HG02642 (cell line): ENCODE results near the gene PTPRR.

Source experiments
- ATAC-seq: cut with Tn5 transposase; IDR thresholded peaks from one replicate; pipeline ENCODE4 v1.9.1; 2021; ENCODE audit warnings: mild to moderate bottlenecking; ENCODE audit not compliant: unreplicated experiment, poor library complexity

Gene PTPRR, protein sequence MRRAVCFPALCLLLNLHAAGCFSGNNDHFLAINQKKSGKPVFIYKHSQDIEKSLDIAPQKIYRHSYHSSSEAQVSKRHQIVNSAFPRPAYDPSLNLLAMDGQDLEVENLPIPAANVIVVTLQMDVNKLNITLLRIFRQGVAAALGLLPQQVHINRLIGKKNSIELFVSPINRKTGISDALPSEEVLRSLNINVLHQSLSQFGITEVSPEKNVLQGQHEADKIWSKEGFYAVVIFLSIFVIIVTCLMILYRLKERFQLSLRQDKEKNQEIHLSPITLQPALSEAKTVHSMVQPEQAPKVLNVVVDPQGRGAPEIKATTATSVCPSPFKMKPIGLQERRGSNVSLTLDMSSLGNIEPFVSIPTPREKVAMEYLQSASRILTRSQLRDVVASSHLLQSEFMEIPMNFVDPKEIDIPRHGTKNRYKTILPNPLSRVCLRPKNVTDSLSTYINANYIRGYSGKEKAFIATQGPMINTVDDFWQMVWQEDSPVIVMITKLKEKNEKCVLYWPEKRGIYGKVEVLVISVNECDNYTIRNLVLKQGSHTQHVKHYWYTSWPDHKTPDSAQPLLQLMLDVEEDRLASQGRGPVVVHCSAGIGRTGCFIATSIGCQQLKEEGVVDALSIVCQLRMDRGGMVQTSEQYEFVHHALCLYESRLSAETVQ

DNA sequence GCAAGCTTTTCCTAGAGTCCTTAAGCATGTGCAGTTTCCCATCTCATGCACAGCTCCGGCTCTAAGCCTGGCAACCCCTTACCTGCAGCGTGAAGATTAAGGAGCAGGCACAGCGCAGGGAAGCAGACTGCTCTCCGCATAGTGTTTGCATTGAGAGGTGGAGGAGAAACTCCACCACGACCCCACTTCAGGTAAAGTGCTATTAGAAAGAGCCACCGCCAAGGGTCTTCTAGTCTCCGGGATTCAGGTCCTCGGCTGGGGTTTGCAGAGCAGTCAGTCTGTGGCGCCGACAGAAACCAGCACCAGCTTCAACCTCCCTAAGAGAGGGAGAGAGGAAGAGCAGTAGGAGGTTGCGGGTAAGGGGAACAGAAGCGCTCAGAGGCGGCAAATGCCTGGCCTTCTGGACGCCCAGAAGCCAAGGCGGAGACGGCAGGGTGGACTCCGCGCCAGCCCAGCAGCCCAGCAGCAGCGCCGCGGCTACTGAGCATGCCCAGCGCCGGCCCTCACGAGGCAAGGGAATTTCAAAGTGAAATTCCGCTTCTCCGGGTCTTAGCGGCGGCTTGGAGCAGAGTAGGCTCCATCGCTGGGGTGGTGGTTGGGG, at the start of gene PTPRR:
Gene PTPRR, minus strand, starts transcription at position 488 of the 601 bp plus-strand sequence. Its CDS starts 348 bp downstream, at position 140.
- ATAC-seq = no peak

GRCh38 chr12:70966996-70967790, 46.7 kb upstream of the PTPRR start:
- ATAC-seq = no peak

- no peak for ATAC-seq
These were observed 45.5 kb upstream of the PTPRR start for GRCh38 chr12:70966046-70966445.

DNA sequence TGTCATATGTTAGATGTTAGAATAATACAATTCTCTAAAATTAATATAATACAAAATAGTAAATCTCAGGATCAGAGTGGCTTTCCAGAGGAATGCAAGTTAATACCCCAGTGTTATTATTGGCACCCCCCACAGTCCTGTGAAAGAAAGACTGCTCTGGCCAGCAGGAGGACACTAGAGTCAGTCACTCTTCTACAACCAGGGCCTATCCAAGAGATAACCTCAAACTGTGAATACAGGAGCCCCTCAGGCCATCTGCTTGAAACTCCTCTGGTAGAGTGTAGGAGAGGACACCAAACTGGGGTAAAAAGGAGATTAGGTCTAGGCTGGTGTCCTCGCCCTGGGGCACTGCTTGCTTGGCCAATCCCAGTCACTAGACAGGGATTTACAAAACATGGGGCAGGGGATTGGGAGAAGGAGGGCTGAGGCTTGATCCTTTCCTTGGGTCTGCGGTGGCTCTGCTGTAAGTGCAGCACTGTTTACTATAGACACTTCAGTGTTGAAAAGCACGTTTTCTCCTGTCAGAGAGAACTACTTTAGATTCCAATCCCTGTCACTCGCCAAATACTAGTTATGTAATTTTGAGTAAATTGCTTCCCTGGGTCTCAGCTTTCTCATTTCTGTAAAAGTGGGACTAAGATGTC, 44.5 kb upstream of the PTPRR start:
- no peak for ATAC-seq

DNA sequence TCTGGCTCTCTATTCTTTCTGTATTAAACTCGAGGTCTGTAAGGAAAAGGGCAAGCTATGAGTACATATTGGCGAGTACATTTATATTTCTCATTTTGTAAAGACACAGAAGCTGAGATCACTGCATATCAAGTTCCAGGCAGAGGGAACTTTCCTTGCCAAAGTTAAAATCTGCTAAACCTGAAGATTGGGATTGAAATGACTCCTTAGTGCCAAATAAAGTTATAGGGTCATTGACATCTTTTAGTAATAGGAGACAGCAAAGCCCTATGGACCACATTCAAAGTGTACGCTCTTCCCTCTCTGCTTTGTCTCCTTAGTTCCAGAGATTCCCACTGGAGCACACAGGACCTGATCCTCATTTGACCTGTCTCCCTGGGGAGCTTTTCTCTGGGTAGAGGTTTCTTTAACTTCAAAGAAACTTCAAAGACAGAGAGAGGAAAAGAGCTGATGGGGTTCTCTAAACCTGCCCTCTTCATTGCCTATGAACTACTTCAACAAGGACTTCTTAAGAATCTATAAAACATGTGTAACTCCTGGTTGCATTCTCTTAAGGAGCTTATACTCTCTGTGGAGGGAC, 42.6 kb upstream of the PTPRR start:
- no peak for ATAC-seq

DNA sequence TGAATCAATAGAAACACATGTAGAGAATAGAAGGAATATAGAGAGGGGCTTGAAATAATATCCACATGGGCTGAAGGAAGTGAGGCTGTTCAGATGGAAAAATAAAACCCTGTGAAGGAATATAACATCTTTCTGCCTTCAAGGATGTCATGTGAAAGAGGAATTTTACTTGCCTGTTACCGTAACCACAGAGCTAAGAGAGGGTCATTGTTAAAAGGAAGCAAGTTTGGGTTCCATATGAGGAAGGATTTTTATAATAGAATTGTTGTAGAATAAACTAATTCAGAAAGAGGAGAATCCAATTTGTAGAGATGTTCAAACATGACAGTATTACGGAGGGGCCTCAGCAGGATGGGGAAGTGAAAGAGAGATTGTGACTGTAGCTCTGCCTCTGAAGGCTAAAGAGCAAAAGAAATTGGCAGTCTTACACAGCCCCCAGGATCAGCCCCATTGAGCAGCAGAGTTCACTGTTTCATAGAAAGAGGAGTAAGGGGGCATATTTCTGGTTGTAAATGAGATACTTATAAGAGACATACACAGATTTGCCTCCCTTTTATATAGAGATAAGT, 41.8 kb upstream of the PTPRR start:
- ATAC-seq = no peak

- ATAC-seq = no peak
These were observed 39.9 kb upstream of the PTPRR start for GRCh38 chr12:70960484-70960883.

- ATAC-seq = no peak
These were observed 34.9 kb upstream of the PTPRR start for GRCh38 chr12:70955415-70955814.

- no peak for ATAC-seq
These were observed 29.9 kb upstream of the PTPRR start for GRCh38 chr12:70950451-70950850.

DNA sequence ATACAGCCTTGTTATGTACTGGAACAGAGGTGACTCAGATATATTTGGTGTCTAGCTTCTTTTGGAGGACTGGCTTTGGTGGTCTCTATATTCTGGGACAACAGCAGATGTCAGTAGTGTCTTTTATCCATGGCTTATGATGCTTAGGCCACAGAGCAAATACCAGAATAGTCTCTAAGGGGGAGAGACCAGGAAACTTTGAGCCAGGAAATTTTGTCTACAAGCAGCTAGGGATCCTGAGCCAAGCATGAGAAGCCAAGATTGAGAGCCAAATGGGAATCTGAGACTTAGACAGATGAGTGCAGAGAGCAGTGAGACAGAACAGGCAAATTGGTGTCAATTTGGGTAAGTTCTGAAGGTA, 28.4 kb upstream of the PTPRR start:
- ATAC-seq = no peak

GRCh38 chr12:70948236-70948975, 27.9 kb upstream of the PTPRR start:
- no peak for ATAC-seq

DNA sequence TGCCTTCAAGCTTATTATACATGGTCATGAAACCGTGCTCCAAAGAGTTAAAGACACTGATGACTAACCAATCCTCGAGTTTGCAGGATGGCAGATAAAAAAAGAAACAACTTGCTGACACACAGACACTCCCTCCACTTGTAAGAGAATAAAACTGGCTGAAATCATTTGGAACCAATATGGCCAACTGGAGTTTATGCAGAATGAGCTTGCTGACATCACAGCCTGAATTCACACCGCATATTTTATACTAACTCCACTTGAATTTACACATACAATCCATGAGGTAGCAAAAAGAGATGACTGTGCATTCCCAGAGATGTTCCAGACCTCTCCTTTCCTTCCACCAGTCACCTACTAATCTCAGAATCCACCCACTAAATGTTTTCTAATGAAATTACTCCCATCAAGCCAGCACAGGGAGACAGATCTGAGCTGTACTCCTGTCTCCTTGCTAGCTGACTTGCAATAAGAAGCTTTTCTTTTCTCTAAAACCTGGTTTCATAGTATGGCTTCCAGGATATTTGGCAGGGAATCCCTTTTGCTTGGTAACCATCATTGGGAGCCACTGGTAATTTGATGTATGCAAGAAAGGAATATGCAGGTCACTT, 15.8 kb upstream of the PTPRR start:
- ATAC-seq = no peak

- no peak for ATAC-seq
These were observed 12.6 kb upstream of the PTPRR start for GRCh38 chr12:70933133-70933532.

DNA sequence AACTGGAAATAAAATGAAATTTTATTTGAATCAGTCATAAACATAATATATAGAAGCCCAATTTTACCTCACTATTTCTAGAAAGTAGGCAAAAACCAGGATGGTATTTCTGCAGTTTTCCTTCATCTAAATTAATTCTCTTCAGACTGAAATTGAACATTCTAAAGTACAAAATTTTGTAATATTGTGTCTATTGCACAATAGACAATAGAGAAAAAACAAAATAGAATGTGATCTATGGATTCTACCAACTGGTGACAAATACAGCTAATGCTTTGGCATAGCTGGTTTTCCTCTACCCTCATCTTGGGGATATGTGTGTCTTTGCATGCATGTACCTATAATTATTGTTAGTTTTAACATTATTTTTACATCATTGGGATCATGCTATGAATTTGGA, 8.5 kb upstream of the PTPRR start:
- no peak for ATAC-seq

GRCh38 chr12:70928071-70928470, 7.5 kb upstream of the PTPRR start:
- ATAC-seq = no peak

DNA sequence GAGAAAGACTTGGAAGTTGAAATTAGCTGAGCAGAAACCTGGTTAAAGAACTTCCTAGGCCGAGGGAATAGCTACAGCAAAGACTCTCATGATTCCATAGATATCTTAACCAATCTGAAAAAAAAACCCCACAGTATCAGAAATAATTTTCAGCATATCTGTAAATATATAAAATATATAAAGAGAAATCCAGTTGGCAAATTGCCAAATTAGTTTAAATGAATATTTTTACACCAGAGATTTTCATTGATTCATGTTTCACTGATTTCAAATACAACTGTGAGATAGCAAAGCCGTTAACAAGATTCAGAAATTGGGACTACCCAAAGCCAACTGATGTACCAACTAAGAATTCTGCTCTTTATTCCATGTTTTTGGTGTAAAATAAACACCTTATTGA, 6.8 kb upstream of the PTPRR start:
- no peak for ATAC-seq

DNA sequence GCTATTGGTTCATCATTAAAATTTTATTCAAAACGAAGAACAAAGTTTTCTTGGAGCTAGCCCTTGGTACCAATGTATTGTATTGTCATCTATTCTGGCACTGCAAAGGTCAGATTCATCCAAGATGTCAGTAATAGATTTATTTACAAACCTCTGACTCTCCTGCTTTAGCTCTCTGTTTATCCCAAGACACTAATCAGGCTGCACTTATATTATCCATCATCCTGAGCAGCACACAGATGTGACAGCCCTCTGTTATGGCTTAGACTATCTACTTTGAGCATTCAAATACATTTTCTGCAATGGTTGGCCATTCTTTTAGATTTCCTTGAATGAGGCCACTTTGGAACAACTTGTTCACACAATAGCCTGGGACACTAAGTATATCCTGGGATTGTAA, 5.0 kb upstream of the PTPRR start:
- no peak for ATAC-seq

DNA sequence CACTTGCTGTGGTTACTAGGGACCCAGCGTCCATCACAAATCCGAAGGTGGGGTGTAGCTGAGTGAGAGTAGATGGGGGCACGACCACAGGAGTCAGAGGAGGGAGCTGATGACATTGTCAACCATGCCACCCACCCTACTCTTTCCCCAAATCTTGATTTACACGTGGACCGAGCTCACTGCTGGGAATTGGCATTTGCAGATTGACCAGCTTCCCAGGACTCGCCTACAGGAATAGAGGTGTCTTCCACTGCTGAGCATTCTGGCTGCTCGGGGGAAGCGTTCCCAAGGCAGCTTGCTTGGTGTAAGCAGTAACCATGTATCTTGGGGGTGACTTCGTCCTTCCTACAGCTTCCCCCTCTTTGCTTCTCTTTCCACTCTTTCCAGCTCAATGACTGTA, 353 bp upstream of the PTPRR start:
- no peak for ATAC-seq
